Measurements from ENCODE around the gene LRMDA. TPM values are rescaled to one million over a fixed set of nuclear protein-coding genes. Genes with fewer than 3 reads are reported as not detected.

LRMDA gene
- total and polyA plus RNA-seq, 2 of the 8 experiments (the other 6 are each of a cell fraction or from before 2014, with no cell fraction given), result 0.86 to 2.8 TPM

DNA sequence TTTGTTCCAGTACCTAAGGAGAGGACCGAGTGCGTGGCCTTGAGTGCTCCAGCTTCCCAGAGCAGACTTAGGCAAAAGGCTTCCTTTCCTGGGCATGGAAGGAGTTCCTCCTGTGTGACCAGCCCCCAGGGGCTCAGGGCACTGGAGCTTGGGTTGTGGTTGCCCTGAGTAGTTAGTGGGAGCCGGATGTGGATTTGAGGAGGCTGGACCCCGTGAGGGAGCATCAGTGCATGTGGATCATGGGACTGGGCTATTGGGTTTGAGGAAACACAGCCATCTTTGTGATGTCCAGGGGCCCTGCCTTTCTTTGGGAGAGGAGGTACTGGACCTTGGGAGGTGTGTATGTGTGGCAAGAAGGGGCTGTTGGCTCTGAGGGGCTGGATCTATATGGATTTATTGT is 8.4 kb downstream of the LRMDA start:
- CTCF ChIA-PET (ENCODE audit: partially characterized antibody), result interaction anchor here (0.7 kb wide), 1 partner anchor 13 kb away, joined by 4 read pairs; no protein-coding TSS in a partner anchor
- 83% methylated on average over 2 of the region's 4 CpGs; no CpG with 5 or more reads in 1 of the 2 experiments for WGBS, 2 experiments (ENCODE audit: extremely low coverage in 1 of 2, insufficient coverage in 1 of 2, insufficient read length in 1 of 2, insufficient replicate concordance in 2 of 2, low coverage in 1 of 2, low lambda C conversion rate in 2 of 2, missing lambda C conversion rate in 1 of 2)
- FAIRE-seq, result no peak
- TF ChIP-seq JUN (IDR thresholded peaks at IDR 0.05; ENCODE audit: low read depth, low read length) (no peak), NANOG (IDR thresholded peaks at IDR 0.05; ENCODE audit: insufficient read depth, low read depth, low read length, poor library complexity, severe bottlenecking) (no peak), POLR2AphosphoS5 (IDR thresholded peaks at IDR 0.05; ENCODE audit: low read depth, low read length) (no peak), GABPA (IDR thresholded peaks at IDR 0.05; ENCODE audit: borderline replicate concordance, insufficient read depth, low read length) (no peak), TCF12 (IDR thresholded peaks at IDR 0.05; ENCODE audit: low read depth, low read length) (no peak), KDM5A (IDR thresholded peaks at IDR 0.05; ENCODE audit: low read length) (no peak), SP1 (IDR thresholded peaks at IDR 0.05; ENCODE audit: low read depth, low read length) (no peak), CHD2 (IDR thresholded peaks at IDR 0.05; ENCODE audit: low read length) (no peak), RNF2 (IDR thresholded peaks at IDR 0.05; ENCODE audit: borderline replicate concordance, low read depth, low read length, missing control alignments, poor library complexity, severe bottlenecking) (no peak), POU5F1 (IDR thresholded peaks at IDR 0.05; ENCODE audit: low read depth, low read length) (no peak), JUND (IDR thresholded peaks at IDR 0.05; ENCODE audit: low read length) (no peak)
- TF ChIP-seq, protein P1, sequence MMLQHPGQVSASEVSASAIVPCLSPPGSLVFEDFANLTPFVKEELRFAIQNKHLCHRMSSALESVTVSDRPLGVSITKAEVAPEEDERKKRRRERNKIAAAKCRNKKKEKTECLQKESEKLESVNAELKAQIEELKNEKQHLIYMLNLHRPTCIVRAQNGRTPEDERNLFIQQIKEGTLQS (IDR thresholded peaks at IDR 0.05; ENCODE audit: insufficient read depth, low read depth, low read length), result no peak

More for the DNA sequence above, 8.4 kb downstream of the LRMDA start:
- H2BK12ac ChIP-seq (ENCODE audit: low read depth, low read length), result no peak overlapping the region
- no peak overlapping the region for H3K14ac ChIP-seq (ENCODE audit: insufficient read length)
- H4K8ac ChIP-seq (ENCODE audit: extremely low read depth, insufficient read depth, low read length), result no peak overlapping the region
- H3K18ac ChIP-seq (ENCODE audit: extremely low read depth, low read length), result no peak overlapping the region
- no peak overlapping the region for H3K4me2 ChIP-seq (ENCODE audit: insufficient read depth in 1 of 2, low read depth in 2 of 2, low read length in 2 of 2)
- no peaks in the 10 kb centered on the region for H3K79me1 ChIP-seq (ENCODE audit: low read depth, low read length)
- H2BK20ac ChIP-seq (ENCODE audit: low read length), result no peak overlapping the region
- no peak overlapping the region for H2AK5ac ChIP-seq (ENCODE audit: low read depth, low read length)
- H3K23ac ChIP-seq (ENCODE audit: insufficient read length), result no peak overlapping the region
- H3K27ac ChIP-seq (ENCODE audit: low read depth, low read length), result no peak overlapping the region
- H3K4me1 ChIP-seq (replicated peaks in 1 of 4; ENCODE audit: control insufficient read depth in 3 of 4, insufficient read depth in 4 of 4, low read length in 3 of 4), result no peaks in the 10 kb centered on the region
- no peaks in the 10 kb centered on the region for H3K79me2 ChIP-seq (ENCODE audit: control insufficient read depth in 1 of 2, insufficient read depth in 2 of 2, low read length in 2 of 2)
- no peaks in the 10 kb centered on the region for H3K36me3 ChIP-seq (ENCODE audit: control insufficient read depth in 2 of 4, insufficient read depth in 4 of 4, low read length in 3 of 4)
- no peak overlapping the region for H3K9ac ChIP-seq (replicated peaks in 1 of 4; ENCODE audit: extremely low read depth in 1 of 4, low read depth in 3 of 4, low read length in 3 of 4)
- H4K5ac ChIP-seq (ENCODE audit: insufficient read length, low read depth, low read length), result no peak overlapping the region
- no peak for DNase-seq (ENCODE audit: low read depth in 1 of 2, low spot score in 2 of 2)
- no peak overlapping the region for H3K56ac ChIP-seq (replicated peaks; ENCODE audit: insufficient read length, low read depth, low read length)
- POLR2A ChIA-PET (ENCODE audit: partially characterized antibody), result no interaction called here
- H2BK15ac ChIP-seq (ENCODE audit: low read length), result no peak overlapping the region
- H2BK5ac ChIP-seq (ENCODE audit: low read depth, low read length), result no peak overlapping the region
- no peak overlapping the region for H3K4ac ChIP-seq (replicated peaks; ENCODE audit: insufficient read length, low read depth, low read length)
- H3K27me3 ChIP-seq (replicated peaks in 1 of 4; ENCODE audit: control insufficient read depth in 3 of 4, extremely low read depth in 1 of 4, insufficient read depth in 3 of 4, low read length in 3 of 4), result peaks cover 3 to 26% (median 12%) of the 10 kb centered on the region in 4 experiments
- H4K20me1 ChIP-seq (replicated peaks in 1 of 2; ENCODE audit: control insufficient read depth in 1 of 2, insufficient read depth in 2 of 2, low read length in 2 of 2), result no peaks in the 10 kb centered on the region
- no peaks in the 10 kb centered on the region for H3K23me2 ChIP-seq (ENCODE audit: low read depth, low read length)
- H3K9me3 ChIP-seq (ENCODE audit: insufficient read depth in 2 of 2, low read depth in 1 of 2, low read length in 1 of 2), result peaks cover 0 to 2% of the 10 kb centered on the region in 2 experiments; a peak in 1 of 4 replicates
- H3K4me3 ChIP-seq (ENCODE audit: extremely low read depth in 1 of 4, insufficient read depth in 2 of 4, low read depth in 3 of 4, low read length in 4 of 4), result no peak overlapping the region
- no peak overlapping the region for H2BK120ac ChIP-seq (replicated peaks; ENCODE audit: low read depth, low read length)
- no peak overlapping the region for H2AFZ ChIP-seq (ENCODE audit: low read length)
- H4K91ac ChIP-seq (replicated peaks; ENCODE audit: insufficient read length, low read length), result no peak overlapping the region
